Kidney (tissue), 14 donors: ENCODE results near the gene ZNF22. TPM values are rescaled to one million over a fixed set of nuclear protein-coding genes. Genes with fewer than 3 reads are reported as not detected.

ENCODE experiments used
- DNase-seq, 5 donors: peaks; one replicate each; pipeline ENCODE4 v3.0.0-alpha.2; 2013 to 2020
- FAIRE-seq: peaks from 2 replicates; lab custom pipeline; 2012; peaks lifted over from hg19 to GRCh38; lab: Jason Lieb, UNC
- H3K27ac ChIP-seq, 2 donors: one replicate each; pipeline ENCODE4 v1.7.0; 2013; ENCODE audit warnings: low read depth in 2 of 2, low read length in 2 of 2, inconsistent platforms in 1 of 2
- H3K27me3 ChIP-seq: one replicate; pipeline ENCODE4 v1.7.1; 2013; ENCODE audit warnings: low read length, inconsistent platforms; ENCODE audit not compliant: control insufficient read depth, insufficient read depth
- H3K36me3 ChIP-seq, 3 donors: one replicate each; pipeline versions ENCODE4 v1.7.0 to v1.7.1; 2013; ENCODE audit warnings: low read length in 3 of 3, control low read depth in 1 of 3, inconsistent platforms in 1 of 3; ENCODE audit not compliant: insufficient read depth in 3 of 3, control insufficient read depth in 2 of 3
- H3K4me1 ChIP-seq, 3 donors: one replicate each; pipeline versions ENCODE4 v1.7.0 to v1.7.1; 2013; ENCODE audit warnings: low read length in 3 of 3, inconsistent platforms in 1 of 3, low read depth in 1 of 3; ENCODE audit not compliant: control insufficient read depth in 2 of 3, insufficient read depth in 2 of 3
- H3K4me3 ChIP-seq, 3 donors: one replicate each; pipeline versions ENCODE4 v1.7.0 to v1.8.1; 2013; ENCODE audit warnings: low read length in 3 of 3, control low read depth in 1 of 3, inconsistent platforms in 1 of 3
- H3K9ac ChIP-seq, 3 donors: one replicate each; pipeline versions ENCODE4 v1.7.0 to v1.7.1; 2013; ENCODE audit warnings: low read length in 3 of 3, control low read depth in 1 of 3, inconsistent platforms in 1 of 3
- H3K9me3 ChIP-seq, 3 donors: one replicate each; pipeline versions ENCODE4 v1.7.0 to v1.7.1; 2013; ENCODE audit warnings: low read length in 3 of 3, control low read depth in 1 of 3, inconsistent platforms in 1 of 3; ENCODE audit not compliant: control insufficient read depth in 2 of 3, insufficient read depth in 1 of 3
- intact Hi-C: fragments of 100-400 bp; cut with DNase I; formaldehyde crosslinking; loops from one replicate; pipeline ENCODE4 v1.11.1; 2022
- polyA plus RNA-seq: library from polyadenylated mRNA; stranded (reverse); fragments of 350-450 nt; fragmentation: Illumina TruSeq; extraction: RNeasy Lipid Tissue Mini Kit (QIAGEN cat#74804); gene quantifications from one replicate; pipeline ENCODE4 v1.2.3, GENCODE V29; 2014; ENCODE audit warnings: low read depth, low replicate concordance; ENCODE audit not compliant: insufficient read depth
- total RNA-seq: library from RNA; stranded (reverse); fragmentation: NEBNext Ultra II Directional; extraction: Animal tissue kit (Norgen Biotek cat#: 25700); gene quantifications from one replicate; pipeline ENCODE4 v1.2.1, GENCODE V29; 2021
- TF ChIP-seq, protein P1 (sequence below): IDR thresholded peaks from 3 replicates; pipeline ENCODE4 v1.5.1; 2012; ENCODE audit warnings: mild to moderate bottlenecking, moderate library complexity, borderline replicate concordance; ENCODE audit not compliant: insufficient read depth; ENCODE audit errors: extremely low read depth
- donor health status: control.
- donor health status: control.
- donor health status: control.
- donor health status: control.
- donor health status: control.
- donor health status: DM: yes; HTN: yes; CAD: no.
- donor health status: Normal renal cell carcinoma (clear cell type).

Gene ZNF22
- total and polyA plus RNA-seq, 2 donors from 2014 or later = 18.7 to 24.5 TPM

DNA sequence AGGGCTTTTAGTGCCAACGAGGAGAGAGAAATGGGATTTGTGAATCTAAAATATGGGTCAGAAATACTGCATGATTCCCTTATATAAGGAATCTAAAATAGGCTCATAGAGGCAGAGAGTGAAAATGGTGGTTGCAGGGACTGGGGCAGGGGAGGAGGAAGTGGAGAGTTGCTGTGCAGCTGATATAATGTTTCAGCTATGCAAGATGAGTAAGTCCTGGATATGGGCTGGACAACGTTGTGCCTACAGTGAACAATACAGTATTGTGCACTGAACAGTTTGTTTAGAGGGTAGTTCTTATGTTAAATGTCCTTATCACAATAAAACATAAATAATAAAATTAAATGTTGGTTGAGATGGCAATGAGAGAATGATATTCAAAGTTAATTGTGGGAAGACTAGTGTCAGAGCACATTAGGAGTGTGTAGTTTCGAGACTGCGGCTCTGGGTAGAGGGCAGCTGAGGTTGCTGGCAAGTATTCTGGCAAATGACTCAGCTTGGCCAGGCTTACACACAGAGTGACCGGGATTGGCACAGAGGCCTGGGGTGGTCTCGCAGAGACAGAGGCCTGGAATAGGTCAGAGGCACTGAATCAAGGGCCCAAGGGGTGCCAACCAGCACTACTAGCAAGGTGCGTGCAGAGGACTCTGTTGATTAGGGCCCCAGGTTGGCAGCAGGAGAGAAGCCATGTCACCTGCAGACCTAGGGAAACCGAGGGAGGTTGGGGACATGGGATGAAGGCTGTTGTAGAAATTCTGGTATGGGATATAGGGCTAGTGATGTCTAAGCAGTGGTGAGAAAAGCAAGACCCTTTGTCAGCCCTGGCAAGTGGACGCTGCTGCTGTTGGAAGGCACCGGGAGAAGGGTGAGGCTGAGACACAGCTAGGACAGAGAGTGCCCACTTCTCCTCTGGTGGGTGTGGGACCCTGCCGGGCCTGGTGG lies 19.3 kb upstream of the ZNF22 start:
- Histone ChIP-seq H3K36me3 (peaks cover 0 to 38% (median 9%) of the 10 kb centered on the region in 3 donors), H3K27ac (peak overlapping the region; percentile 49 to 79), H3K27me3 (no peaks in the 10 kb centered on the region), H3K9me3 (no peaks in the 10 kb centered on the region), H3K4me1 (peaks cover 0 to 46% (median 26%) of the 10 kb centered on the region in 3 donors), H3K9ac (peak overlapping the region in 1 of 3 donors; percentile 23), H3K4me3 (no peak overlapping the region)
- TF ChIP-seq, protein P1, sequence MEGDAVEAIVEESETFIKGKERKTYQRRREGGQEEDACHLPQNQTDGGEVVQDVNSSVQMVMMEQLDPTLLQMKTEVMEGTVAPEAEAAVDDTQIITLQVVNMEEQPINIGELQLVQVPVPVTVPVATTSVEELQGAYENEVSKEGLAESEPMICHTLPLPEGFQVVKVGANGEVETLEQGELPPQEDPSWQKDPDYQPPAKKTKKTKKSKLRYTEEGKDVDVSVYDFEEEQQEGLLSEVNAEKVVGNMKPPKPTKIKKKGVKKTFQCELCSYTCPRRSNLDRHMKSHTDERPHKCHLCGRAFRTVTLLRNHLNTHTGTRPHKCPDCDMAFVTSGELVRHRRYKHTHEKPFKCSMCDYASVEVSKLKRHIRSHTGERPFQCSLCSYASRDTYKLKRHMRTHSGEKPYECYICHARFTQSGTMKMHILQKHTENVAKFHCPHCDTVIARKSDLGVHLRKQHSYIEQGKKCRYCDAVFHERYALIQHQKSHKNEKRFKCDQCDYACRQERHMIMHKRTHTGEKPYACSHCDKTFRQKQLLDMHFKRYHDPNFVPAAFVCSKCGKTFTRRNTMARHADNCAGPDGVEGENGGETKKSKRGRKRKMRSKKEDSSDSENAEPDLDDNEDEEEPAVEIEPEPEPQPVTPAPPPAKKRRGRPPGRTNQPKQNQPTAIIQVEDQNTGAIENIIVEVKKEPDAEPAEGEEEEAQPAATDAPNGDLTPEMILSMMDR = no peak
- intact Hi-C loops = no loop called here
- FAIRE-seq (no peak), DNase-seq (peak in 2 of 5 donors; percentile 44 to 81)

DNA sequence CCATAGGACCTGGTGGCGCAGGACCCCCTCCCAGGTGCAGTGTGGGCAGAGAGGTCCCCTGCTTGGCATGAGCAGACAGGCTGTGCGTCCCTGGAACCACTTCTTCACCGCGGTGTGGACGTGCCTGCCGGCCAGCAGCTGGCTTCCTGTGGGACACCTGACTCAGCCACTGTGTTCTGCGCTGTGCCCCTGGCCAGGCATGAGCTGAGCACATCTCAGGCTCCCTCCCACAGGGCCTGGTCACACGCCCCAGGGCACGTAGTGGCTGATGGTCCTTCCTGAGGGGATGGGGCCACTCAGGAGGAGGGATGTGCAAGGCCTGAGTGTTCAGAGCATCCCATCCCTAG lies 18.6 kb upstream of the ZNF22 start:
- DNase-seq (peak in 2 of 5 donors; percentile 50 to 85), FAIRE-seq (no peak)
- intact Hi-C loops = no loop called here
- Histone ChIP-seq H3K27ac (peak overlapping the region in 1 of 2 donors; percentile 49), H3K9ac (no peak overlapping the region), H3K9me3 (no peaks in the 10 kb centered on the region), H3K36me3 (peaks cover 0 to 38% (median 9%) of the 10 kb centered on the region in 3 donors), H3K4me3 (no peak overlapping the region), H3K27me3 (no peaks in the 10 kb centered on the region), H3K4me1 (peaks cover 0 to 40% (median 20%) of the 10 kb centered on the region in 3 donors)
- TF ChIP-seq, protein P1 = no peak

DNA sequence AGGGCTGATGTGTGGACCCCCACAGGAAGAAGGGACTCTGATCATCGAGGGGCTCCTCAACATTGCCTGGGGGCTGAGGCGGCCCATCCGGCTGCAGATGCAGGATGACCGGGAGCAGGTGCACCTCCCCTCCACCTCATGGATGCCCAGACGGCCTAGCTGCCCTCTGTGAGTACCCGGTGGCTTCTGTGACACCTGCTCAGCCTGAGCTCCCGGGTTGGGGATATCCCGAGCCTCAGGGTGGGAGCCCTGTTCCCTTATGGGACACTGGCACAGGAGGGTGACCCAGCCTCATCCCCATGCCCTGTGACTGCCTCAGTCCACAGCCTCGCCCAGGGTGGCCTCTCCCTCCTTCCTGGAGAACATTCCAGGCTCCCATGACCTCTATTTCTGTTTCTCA lies 18.2 kb upstream of the ZNF22 start:
- TF ChIP-seq, protein P1 = no peak
- H3K27me3 ChIP-seq = no peaks in the 10 kb centered on the region
- peaks cover 0 to 38% (median 9%) of the 10 kb centered on the region in 3 donors for H3K36me3 ChIP-seq
- H3K27ac ChIP-seq = peak overlapping the region in 1 of 2 donors; percentile 49
- intact Hi-C loops = no loop called here
- peaks cover 0 to 36% (median 19%) of the 10 kb centered on the region in 3 donors for H3K4me1 ChIP-seq
- H3K9ac ChIP-seq = no peak overlapping the region
- DNase-seq (peak in 1 of 5 donors; percentile 73), FAIRE-seq (no peak)
- H3K9me3 ChIP-seq = no peaks in the 10 kb centered on the region
- no peak overlapping the region for H3K4me3 ChIP-seq
